DOHH2 (cell line): ENCODE measurements around the gene FSTL4.

Experiments used
- H3F3A ChIP-seq: fragments of 200-600 bp; sonication (generic), shearing (Covaris generic); 2 replicates; pipeline ENCODE4 v1.6.0; 2016; ENCODE audit warnings: antibody characterized with exemption, mild to moderate bottlenecking; ENCODE audit not compliant: control insufficient read depth, insufficient read depth
- H3K27ac ChIP-seq: fragments of 200-600 bp; sonication (generic); 2 replicates; pipeline ENCODE4 v1.5.1; 2014; ENCODE audit warnings: low read depth, mild to moderate bottlenecking, low read length, moderate library complexity
- H3K27me3 ChIP-seq: fragments of 200-600 bp; sonication (generic); 2 replicates; pipeline ENCODE4 v1.6.1; 2014; ENCODE audit warnings: mild to moderate bottlenecking, low read length, mixed read lengths; ENCODE audit not compliant: control insufficient read depth
- H3K36me3 ChIP-seq: fragments of 200-600 bp; sonication (generic); 2 replicates; pipeline ENCODE4 v1.6.1; 2014; ENCODE audit warnings: mild to moderate bottlenecking, low read length, moderate library complexity, mixed read lengths; ENCODE audit not compliant: control insufficient read depth
- H3K4me1 ChIP-seq: fragments of 200-600 bp; sonication (generic); 2 replicates; pipeline ENCODE4 v1.6.1; 2014; ENCODE audit warnings: mild to moderate bottlenecking, low read length, mixed read lengths; ENCODE audit not compliant: control insufficient read depth
- H3K4me2 ChIP-seq: fragments of 200-600 bp; sonication (generic); 2 replicates; pipeline ENCODE4 v1.6.0; 2014; ENCODE audit warnings: mild to moderate bottlenecking, low read length, moderate library complexity
- H3K4me3 ChIP-seq: fragments of 200-600 bp; sonication (generic); 2 replicates; pipeline ENCODE4 v1.5.1; 2014; ENCODE audit warnings: mild to moderate bottlenecking, low read length, mixed read lengths
- H3K79me2 ChIP-seq: fragments of 200-600 bp; sonication (generic); 2 replicates; pipeline ENCODE4 v1.6.1; 2014; ENCODE audit warnings: mild to moderate bottlenecking, low read length, mixed read lengths; ENCODE audit not compliant: control insufficient read depth
- H3K9me2 ChIP-seq: fragments of 200-600 bp; sonication (generic); replicated peaks from 2 replicates; pipeline ENCODE4 v1.6.1; 2014; ENCODE audit warnings: mild to moderate bottlenecking, low read length, mixed read lengths; ENCODE audit not compliant: control insufficient read depth
- H3K9me3 ChIP-seq: fragments of 200-600 bp; sonication (generic); 2 replicates; pipeline ENCODE4 v1.6.1; 2014; ENCODE audit warnings: antibody characterized with exemption, low read length, mixed read lengths; ENCODE audit not compliant: control insufficient read depth, insufficient read depth
- H4K20me1 ChIP-seq: fragments of 200-600 bp; sonication (generic); 2 replicates; pipeline ENCODE4 v1.6.0; 2014; ENCODE audit warnings: low read depth, mild to moderate bottlenecking, antibody characterized with exemption, low read length, moderate library complexity; ENCODE audit not compliant: control insufficient read depth, insufficient read depth
- EZH2phosphoT487 ChIP-seq: fragments of 200-600 bp; sonication (generic); IDR thresholded peaks from 2 replicates; pipeline ENCODE4 v1.6.1; 2017; ENCODE audit warnings: borderline replicate concordance, mild to moderate bottlenecking, antibody characterized with exemption, low read length, moderate library complexity, mixed read lengths
- TF ChIP-seq, protein P1 (sequence below): fragments of 200-600 bp; sonication (generic); IDR thresholded peaks from one replicate; pipeline ENCODE4 v1.5.1; 2014; ENCODE audit warnings: antibody characterized with exemption, mild to moderate bottlenecking, low read depth, low read length; ENCODE audit not compliant: poor library complexity, severe bottlenecking

The FSTL4 gene

DNA sequence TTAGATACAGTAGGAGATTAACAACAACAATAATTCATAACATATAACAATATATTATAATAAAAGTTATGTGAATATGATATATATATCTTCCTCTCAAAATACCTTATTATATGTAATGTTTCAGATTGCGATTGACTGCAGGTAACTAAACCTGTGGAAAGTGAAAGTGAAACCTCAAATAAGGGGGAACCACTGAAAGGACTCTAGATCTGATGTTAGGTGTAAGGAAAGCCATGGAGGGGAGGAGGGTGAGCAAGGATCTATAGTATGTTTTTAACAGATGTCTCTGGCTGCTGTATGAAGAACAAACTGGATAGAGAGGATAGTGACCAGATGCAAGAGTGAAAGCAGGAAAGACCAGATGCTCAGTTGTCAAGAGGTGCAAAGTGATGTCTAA is 5.8 kb upstream of the FSTL4 start:
- no peak for TF ChIP-seq EZH2phosphoT487
- Histone ChIP-seq H3K4me3 (no peak overlapping the region), H3K4me2 (no peak overlapping the region), H3K4me1 (no peaks in the 10 kb centered on the region), H3K79me2 (no peaks in the 10 kb centered on the region), H3K27ac (no peak overlapping the region), H3K9me3 (no peaks in the 10 kb centered on the region), H3F3A (no peaks in the 10 kb centered on the region), H3K9me2 (no peaks in the 10 kb centered on the region), H4K20me1 (no peaks in the 10 kb centered on the region), H3K27me3 (peaks cover 18% of the 10 kb centered on the region), H3K36me3 (no peaks in the 10 kb centered on the region)

DNA sequence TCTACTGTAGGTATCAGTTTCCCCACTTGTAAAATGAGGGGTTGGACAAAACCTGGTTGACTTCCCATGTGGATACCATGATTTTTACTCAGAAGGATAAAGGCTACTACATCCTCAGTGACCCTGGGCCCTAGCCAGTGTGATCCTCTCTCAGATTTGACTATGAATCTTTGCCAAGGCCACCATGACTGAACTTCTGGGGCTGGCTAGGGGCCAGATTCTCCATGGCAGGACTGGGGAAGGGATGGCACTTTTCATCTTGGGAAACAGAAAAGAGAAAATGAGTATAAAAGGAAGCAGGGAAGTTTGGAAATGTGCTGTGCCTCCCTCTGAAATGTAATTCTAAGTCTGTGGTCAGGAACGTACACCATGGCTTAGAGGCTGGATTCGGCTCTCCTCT is 1.4 kb upstream of the FSTL4 start:
- Histone ChIP-seq H3K4me1 (peaks cover 8% of the 10 kb centered on the region), H3K9me3 (no peaks in the 10 kb centered on the region), H3K79me2 (no peaks in the 10 kb centered on the region), H3K36me3 (no peaks in the 10 kb centered on the region), H3K27ac (no peak overlapping the region), H3K27me3 (peaks cover 46% of the 10 kb centered on the region), H3K4me3 (no peak overlapping the region), H3K9me2 (no peaks in the 10 kb centered on the region), H4K20me1 (no peaks in the 10 kb centered on the region), H3F3A (no peaks in the 10 kb centered on the region), H3K4me2 (no peak overlapping the region)
- TF ChIP-seq, protein P1, sequence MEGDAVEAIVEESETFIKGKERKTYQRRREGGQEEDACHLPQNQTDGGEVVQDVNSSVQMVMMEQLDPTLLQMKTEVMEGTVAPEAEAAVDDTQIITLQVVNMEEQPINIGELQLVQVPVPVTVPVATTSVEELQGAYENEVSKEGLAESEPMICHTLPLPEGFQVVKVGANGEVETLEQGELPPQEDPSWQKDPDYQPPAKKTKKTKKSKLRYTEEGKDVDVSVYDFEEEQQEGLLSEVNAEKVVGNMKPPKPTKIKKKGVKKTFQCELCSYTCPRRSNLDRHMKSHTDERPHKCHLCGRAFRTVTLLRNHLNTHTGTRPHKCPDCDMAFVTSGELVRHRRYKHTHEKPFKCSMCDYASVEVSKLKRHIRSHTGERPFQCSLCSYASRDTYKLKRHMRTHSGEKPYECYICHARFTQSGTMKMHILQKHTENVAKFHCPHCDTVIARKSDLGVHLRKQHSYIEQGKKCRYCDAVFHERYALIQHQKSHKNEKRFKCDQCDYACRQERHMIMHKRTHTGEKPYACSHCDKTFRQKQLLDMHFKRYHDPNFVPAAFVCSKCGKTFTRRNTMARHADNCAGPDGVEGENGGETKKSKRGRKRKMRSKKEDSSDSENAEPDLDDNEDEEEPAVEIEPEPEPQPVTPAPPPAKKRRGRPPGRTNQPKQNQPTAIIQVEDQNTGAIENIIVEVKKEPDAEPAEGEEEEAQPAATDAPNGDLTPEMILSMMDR: no peak
- TF ChIP-seq EZH2phosphoT487: no peak

DNA sequence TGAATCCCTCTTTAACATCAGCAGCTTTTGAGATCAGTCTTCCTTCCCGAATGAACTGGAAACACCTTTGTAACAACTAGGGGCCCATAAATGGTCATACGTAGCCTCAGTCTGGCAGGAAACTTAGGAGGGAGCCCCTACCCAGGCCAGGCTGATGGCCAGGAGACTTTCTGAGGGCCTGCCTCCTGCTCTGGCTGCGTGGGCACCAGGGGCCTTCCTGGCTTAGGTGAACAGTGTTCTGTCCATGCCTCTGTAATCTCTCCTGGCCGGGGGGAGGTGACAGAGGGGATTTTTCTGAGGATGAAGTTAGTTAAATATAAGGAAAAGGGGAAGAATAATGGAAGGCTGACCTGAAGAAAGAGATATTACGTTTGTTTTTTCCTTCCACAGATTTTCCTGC is 843 bp upstream of the FSTL4 start:
- Histone ChIP-seq H3K4me1 (peaks cover 8% of the 10 kb centered on the region), H3K9me3 (no peaks in the 10 kb centered on the region), H3K79me2 (no peaks in the 10 kb centered on the region), H3K27me3 (peaks cover 51% of the 10 kb centered on the region), H3K36me3 (no peaks in the 10 kb centered on the region), H3F3A (no peaks in the 10 kb centered on the region), H3K4me2 (no peak overlapping the region), H3K4me3 (no peak overlapping the region), H4K20me1 (no peaks in the 10 kb centered on the region), H3K9me2 (no peaks in the 10 kb centered on the region), H3K27ac (no peak overlapping the region)
- TF ChIP-seq, protein P1: no peak
- TF ChIP-seq EZH2phosphoT487: no peak

DNA sequence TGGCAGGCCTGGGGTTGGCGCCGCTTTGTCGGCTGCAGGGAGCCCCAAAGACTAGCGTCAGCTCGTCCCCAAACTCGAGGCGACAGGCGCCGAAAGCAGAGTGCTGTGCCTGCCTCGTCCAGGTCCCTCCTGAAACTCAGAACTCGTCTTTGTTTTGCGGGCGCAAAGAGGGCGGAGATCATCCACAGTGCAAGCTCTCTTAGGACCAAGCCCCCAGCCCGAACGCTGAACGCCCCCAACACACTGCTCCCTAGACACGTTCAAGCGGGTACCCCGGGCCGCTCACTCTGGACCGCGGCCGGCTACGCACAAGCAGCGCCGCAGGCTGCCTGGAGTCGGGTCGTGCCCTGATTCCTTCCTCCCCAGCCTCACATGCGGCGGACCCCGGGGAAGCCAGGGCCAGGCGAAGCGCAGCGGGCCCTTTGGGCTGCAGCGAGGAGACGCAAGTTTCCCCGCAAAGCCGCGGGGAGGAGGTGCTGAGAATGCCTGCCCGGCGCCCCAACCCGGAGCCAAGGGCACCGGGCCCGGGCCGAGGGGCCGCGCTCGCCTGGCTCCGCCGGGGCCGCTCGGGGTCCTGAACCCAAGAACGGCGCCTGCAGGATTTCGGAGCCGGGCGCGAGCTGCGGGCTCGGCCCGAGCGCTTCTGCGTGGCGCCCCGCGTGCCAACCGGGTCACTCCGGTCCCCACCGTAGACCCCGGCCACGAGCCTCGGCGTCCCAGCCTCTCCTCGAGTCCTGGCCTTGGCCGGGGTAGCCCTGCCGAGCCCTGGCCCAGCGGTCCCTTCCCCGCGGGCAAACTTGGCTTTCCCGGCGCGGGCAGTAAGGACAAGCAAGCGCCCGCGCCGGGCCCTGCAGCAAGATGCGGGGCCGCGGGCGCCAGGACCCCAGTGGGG is 738 bp downstream of the FSTL4 start:
- Histone ChIP-seq H3K9me2 (no peaks in the 10 kb centered on the region), H3K9me3 (no peaks in the 10 kb centered on the region), H3K4me2 (peak overlapping the region; percentile 44), H3K4me1 (peaks cover 8% of the 10 kb centered on the region), H3K79me2 (no peaks in the 10 kb centered on the region), H3K4me3 (peak overlapping the region; percentile 40), H3F3A (no peaks in the 10 kb centered on the region), H4K20me1 (no peaks in the 10 kb centered on the region), H3K27me3 (peaks cover 55% of the 10 kb centered on the region), H3K36me3 (no peaks in the 10 kb centered on the region), H3K27ac (no peak overlapping the region)
- TF ChIP-seq, protein P1: no peak
- no peak for TF ChIP-seq EZH2phosphoT487
